Hematopoietic multipotent progenitor cell treated with erythropoietin and hydrocortisone succinate and interleukin-3 and kit ligand, for 17 days (in vitro differentiated cells): ENCODE results near the gene SULT2B1.
"Not testable (repeated sequence)": the region's sequence is repeated elsewhere in the genome, so short reads cannot be mapped to it uniquely, and the experiment has no call there.

Source experiments
- DNase-seq: peaks from one replicate; pipeline ENCODE4 v3.0.0-alpha.2; 2015; ENCODE audit warnings: low spot score

The SULT2B1 gene

GRCh38 chr19:48551437-48552302, at the start of gene SULT2B1:
Gene SULT2B1 (plus strand): TSS chr19:48552172. CDS start chr19:48552253, 81 bp downstream.
- no peak for DNase-seq

GRCh38 chr19:48502350-48503018, 49.5 kb upstream of the SULT2B1 start:
- DNase-seq, result no peak

- peak; percentile 45 for DNase-seq
These were observed 45.7 kb upstream of the SULT2B1 start for GRCh38 chr19:48506138-48506733.

- DNase-seq, result no peak
These were observed 44.0 kb upstream of the SULT2B1 start for GRCh38 chr19:48507911-48508439.

GRCh38 chr19:48508729-48509411, 43.1 kb upstream of the SULT2B1 start:
- DNase-seq, result no peak

- no peak for DNase-seq
These were observed 42.3 kb upstream of the SULT2B1 start for GRCh38 chr19:48509467-48510194.

GRCh38 chr19:48510421-48511268, 41.3 kb upstream of the SULT2B1 start:
- peak; percentile 72 for DNase-seq

GRCh38 chr19:48511321-48511731, 40.6 kb upstream of the SULT2B1 start:
- no peak for DNase-seq

GRCh38 chr19:48511800-48512503, 40.0 kb upstream of the SULT2B1 start, which contains the start of gene LMTK3:
Gene LMTK3 (minus strand): TSS chr19:48511835. CDS start chr19:48511576, 259 bp downstream.
- DNase-seq, result no peak

- DNase-seq, result no peak
These were observed 39.3 kb upstream of the SULT2B1 start for GRCh38 chr19:48512504-48513288.

GRCh38 chr19:48513289-48514122, 38.5 kb upstream of the SULT2B1 start:
- no peak for DNase-seq

- DNase-seq, result no peak
These were observed 37.9 kb upstream of the SULT2B1 start for GRCh38 chr19:48514123-48514458.

- no peak for DNase-seq
These were observed 35.4 kb upstream of the SULT2B1 start for GRCh38 chr19:48516536-48516935.

GRCh38 chr19:48518207-48518606, 33.8 kb upstream of the SULT2B1 start:
- DNase-seq, result no peak

- not testable (repeated sequence) for DNase-seq
These were observed 32.5 kb upstream of the SULT2B1 start for GRCh38 chr19:48519426-48519825.

- DNase-seq, result no peak
These were observed 31.8 kb upstream of the SULT2B1 start for GRCh38 chr19:48520134-48520533.

- DNase-seq, result no peak
These were observed 27.8 kb upstream of the SULT2B1 start for GRCh38 chr19:48524221-48524620.

- DNase-seq, result no peak
These were observed 27.2 kb upstream of the SULT2B1 start for GRCh38 chr19:48524732-48525131.
